GM06990 (cell line): ENCODE data around the gene CNTN5.

Experiments
- DNase-seq: peaks from one replicate; pipeline ENCODE4 v3.0.0-alpha.2; 2011; ENCODE audit not compliant: insufficient read length; ENCODE audit errors: extremely low read depth
- H3K27me3 ChIP-seq: replicated peaks from 2 replicates; pipeline ENCODE4 v1.6.0; 2011; ENCODE audit warnings: low read length; ENCODE audit not compliant: control insufficient read depth, insufficient read depth
- H3K36me3 ChIP-seq: 2 replicates; pipeline ENCODE4 v1.5.1; 2011; ENCODE audit warnings: low read length; ENCODE audit not compliant: control insufficient read depth, insufficient read depth
- H3K4me3 ChIP-seq: replicated peaks from 2 replicates; pipeline ENCODE4 v1.5.1; 2011; ENCODE audit warnings: low read depth, mild to moderate bottlenecking, control low read depth, low read length
- TF ChIP-seq, protein P1 (sequence below): IDR thresholded peaks from 2 replicates; pipeline ENCODE4 v1.5.1; 2011; ENCODE audit warnings: low read length, control low read depth, mild to moderate bottlenecking, inconsistent platforms; ENCODE audit not compliant: insufficient read depth, poor library complexity, severe bottlenecking

Gene CNTN5

DNA sequence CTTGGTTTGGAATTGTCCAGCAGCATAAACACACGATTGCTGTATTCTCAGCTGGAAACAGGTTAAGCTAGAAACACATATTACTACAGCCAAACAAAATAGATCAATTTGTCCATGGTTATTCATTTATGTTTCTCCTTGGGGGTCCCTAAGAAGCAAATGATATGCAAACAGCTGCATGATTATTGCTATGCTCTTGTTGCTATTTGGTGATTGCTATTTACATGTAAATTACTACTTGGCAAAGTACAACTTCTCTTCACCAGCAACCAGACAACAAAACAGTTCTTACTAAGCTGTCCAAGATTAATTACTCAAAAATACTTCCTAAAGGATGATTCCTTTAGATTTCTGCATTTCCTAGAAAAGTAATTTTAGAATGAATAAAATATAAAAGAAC, 1098.4 kb downstream of the CNTN5 start:
- H3K4me3 ChIP-seq: no peak overlapping the region
- no peak for DNase-seq
- TF ChIP-seq, protein P1, sequence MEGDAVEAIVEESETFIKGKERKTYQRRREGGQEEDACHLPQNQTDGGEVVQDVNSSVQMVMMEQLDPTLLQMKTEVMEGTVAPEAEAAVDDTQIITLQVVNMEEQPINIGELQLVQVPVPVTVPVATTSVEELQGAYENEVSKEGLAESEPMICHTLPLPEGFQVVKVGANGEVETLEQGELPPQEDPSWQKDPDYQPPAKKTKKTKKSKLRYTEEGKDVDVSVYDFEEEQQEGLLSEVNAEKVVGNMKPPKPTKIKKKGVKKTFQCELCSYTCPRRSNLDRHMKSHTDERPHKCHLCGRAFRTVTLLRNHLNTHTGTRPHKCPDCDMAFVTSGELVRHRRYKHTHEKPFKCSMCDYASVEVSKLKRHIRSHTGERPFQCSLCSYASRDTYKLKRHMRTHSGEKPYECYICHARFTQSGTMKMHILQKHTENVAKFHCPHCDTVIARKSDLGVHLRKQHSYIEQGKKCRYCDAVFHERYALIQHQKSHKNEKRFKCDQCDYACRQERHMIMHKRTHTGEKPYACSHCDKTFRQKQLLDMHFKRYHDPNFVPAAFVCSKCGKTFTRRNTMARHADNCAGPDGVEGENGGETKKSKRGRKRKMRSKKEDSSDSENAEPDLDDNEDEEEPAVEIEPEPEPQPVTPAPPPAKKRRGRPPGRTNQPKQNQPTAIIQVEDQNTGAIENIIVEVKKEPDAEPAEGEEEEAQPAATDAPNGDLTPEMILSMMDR: no peak
- no peaks in the 10 kb centered on the region for H3K27me3 ChIP-seq
- H3K36me3 ChIP-seq: no peaks in the 10 kb centered on the region

DNA sequence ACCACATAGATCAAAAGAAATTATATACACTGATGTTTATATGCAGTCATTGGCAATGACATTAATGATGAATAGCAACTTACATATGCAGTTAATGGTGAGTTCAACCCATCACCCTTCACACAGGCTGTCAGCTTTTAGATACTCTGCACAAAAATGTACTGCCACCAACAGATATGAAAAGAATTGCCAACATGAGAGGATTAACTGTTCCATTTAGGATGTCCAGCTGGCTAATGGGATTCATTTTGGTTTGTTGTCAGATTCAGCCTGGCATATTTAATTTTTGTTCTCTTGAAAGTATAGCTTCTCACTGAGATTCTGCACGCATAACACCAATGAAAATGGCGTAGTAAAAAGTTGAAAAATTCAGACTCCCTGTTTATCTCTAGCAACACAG, 1112.4 kb downstream of the CNTN5 start:
- no peak overlapping the region for H3K4me3 ChIP-seq
- TF ChIP-seq, protein P1: no peak
- DNase-seq: no peak
- H3K27me3 ChIP-seq: no peaks in the 10 kb centered on the region
- H3K36me3 ChIP-seq: no peaks in the 10 kb centered on the region

DNA sequence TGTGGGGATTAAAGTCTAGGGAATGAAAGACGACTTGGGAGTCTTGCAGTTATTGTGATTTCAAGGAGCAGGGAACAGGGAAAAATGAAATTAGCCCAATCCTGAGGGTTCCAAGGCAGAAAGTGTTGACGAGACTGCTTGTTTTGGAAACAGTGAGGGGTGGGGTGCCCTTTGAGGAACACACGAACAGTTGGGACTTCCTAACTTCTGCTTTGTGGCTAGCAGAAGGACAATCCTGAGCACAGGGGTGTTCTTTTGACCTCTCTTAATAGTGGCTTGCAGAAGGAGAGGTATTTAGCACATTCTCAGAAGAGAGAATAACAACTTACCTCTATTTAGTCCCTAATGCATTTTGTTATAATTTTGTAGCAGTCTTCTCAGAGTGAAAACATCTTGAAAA, 1120.5 kb downstream of the CNTN5 start:
- DNase-seq: no peak
- Histone ChIP-seq H3K36me3 (no peaks in the 10 kb centered on the region), H3K4me3 (no peak overlapping the region), H3K27me3 (no peaks in the 10 kb centered on the region)
- TF ChIP-seq, protein P1: no peak

DNA sequence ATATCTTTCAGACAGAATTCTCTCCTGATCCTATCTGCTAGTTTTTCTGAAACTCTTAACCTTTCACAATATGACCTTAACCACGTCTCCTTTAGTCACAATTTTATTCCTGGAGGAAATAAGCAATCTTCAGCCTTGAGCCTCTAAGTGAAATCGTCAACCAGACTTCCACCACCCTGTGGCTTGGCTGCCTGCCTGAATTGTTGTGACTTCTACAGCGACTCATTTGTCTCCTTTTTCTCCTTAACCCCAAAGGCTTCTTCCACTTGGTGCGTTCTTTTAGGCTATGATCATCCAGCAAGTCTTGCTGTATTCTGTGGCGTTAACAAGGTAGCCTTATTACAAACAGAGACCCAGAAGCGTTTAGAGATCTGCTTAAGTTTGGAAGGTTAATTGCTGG, 1131.2 kb downstream of the CNTN5 start:
- Histone ChIP-seq H3K4me3 (no peak overlapping the region), H3K27me3 (no peaks in the 10 kb centered on the region), H3K36me3 (no peaks in the 10 kb centered on the region)
- TF ChIP-seq, protein P1: no peak
- DNase-seq: no peak

DNA sequence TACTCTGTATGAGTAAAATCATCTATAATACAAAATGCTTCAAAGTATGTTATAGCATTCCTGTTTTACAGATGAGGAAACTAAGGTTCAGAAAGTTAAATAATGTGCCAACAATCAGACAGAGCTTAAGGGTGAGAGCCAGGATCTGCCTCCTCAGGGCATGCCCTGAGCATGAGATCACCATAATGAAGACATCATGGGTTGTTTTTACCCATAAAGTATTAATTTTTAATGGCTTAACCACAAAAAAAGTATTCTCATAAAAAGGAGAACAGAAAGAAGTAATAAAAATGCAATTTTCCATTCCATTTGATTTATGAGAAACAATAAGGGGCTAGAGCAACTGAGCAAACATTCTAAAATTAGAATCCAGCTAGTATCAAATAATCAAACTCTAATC, 1132.0 kb downstream of the CNTN5 start:
- Histone ChIP-seq H3K36me3 (no peaks in the 10 kb centered on the region), H3K4me3 (no peak overlapping the region), H3K27me3 (no peaks in the 10 kb centered on the region)
- DNase-seq: no peak
- TF ChIP-seq, protein P1: no peak

DNA sequence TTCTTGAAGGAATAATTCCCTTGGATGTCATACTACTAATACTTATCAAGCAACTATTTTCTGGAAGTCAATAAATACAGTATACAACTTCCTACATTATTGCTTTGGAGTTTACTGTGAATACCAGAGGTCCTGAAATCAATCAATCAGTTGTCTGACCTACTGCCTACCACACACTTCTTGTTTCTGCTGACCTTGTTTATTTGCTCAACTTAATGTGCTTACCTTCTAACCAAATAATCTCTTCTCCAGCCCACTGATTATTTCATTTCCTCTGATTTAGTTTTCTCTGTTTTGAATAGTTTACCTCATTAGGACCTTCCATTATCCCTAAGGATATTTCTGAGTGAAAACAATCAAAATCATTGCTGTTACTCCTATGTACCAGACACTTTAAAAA, 1142.7 kb downstream of the CNTN5 start:
- Histone ChIP-seq H3K4me3 (no peak overlapping the region), H3K27me3 (no peaks in the 10 kb centered on the region), H3K36me3 (no peaks in the 10 kb centered on the region)
- DNase-seq: no peak
- TF ChIP-seq, protein P1: no peak
